Heart left ventricle (tissue), 16 donors: Measurements from ENCODE around the gene SOBP. TPM values are rescaled to one million over a fixed set of nuclear protein-coding genes. Genes with fewer than 3 reads are reported as not detected.

Source experiments
- ATAC-seq, 4 donors: fragments of 200-7000 bp; cut with Tn5 transposase; one replicate each; pipeline ENCODE4 v1.9.1; 2020 to 2022; ENCODE audit warnings: moderate library complexity in 4 of 4, mild to moderate bottlenecking in 3 of 4, moderate number of reproducible peaks in 1 of 4
- DNase-seq, 5 donors: peaks; one replicate each; pipeline ENCODE4 v3.0.0-alpha.2; 2020
- H3K27ac ChIP-seq, 12 donors: fragments of 200-600 bp; sonication (generic) in 4 of 12; one replicate each; pipeline versions ENCODE4 v1.5.0 to v1.8.0; 2016 to 2022; ENCODE audit warnings: mild to moderate bottlenecking in 2 of 12
- H3K27me3 ChIP-seq, 9 donors: fragments of 200-600 bp; sonication (generic) in 2 of 9; one replicate each; pipeline versions ENCODE4 v1.5.1 to v1.8.0; 2016 to 2022; ENCODE audit warnings: mild to moderate bottlenecking in 3 of 9
- H3K36me3 ChIP-seq, 9 donors: fragments of 200-600 bp; sonication (generic) in 2 of 9; one replicate each; pipeline versions ENCODE4 v1.5.0 to v1.8.0; 2018 to 2022; ENCODE audit warnings: mild to moderate bottlenecking in 2 of 9
- H3K4me1 ChIP-seq, 12 donors: fragments of 200-600 bp; sonication (generic) in 4 of 12; one replicate each; pipeline versions ENCODE4 v1.5.0 to v1.8.0; 2016 to 2022; ENCODE audit warnings: mild to moderate bottlenecking in 3 of 12
- H3K4me3 ChIP-seq, 12 donors: fragments of 200-600 bp; sonication (generic) in 4 of 12; one replicate each; pipeline versions ENCODE4 v1.5.0 to v1.8.0; 2017 to 2022; ENCODE audit warnings: mild to moderate bottlenecking in 9 of 12, moderate library complexity in 4 of 12
- H3K9me3 ChIP-seq, 12 donors: fragments of 200-600 bp; sonication (generic) in 4 of 12; one replicate each; pipeline versions ENCODE4 v1.5.0 to v1.8.0; 2016 to 2022; ENCODE audit warnings: mild to moderate bottlenecking in 1 of 12
- POLR2A ChIP-seq, 2 donors: fragments of 450-650 bp; IDR thresholded peaks; one replicate each; pipeline ENCODE4 v1.6.1; 2017; ENCODE audit warnings: antibody characterized with exemption in 2 of 2, mild to moderate bottlenecking in 2 of 2, moderate library complexity in 2 of 2
- WGBS, 4 donors: extraction: QIAGEN DNeasy Blood & Tissue Kit in 2 of 4; methylation state at CpG; one replicate each; pipeline versions ENCODE4 v1.1.5 to v1.1.7; 2013 to 2018; 5-methylcytosine and 5-hydroxymethylcytosine counted together
- intact Hi-C, 10 donors: fragments of 100-400 bp; cut with DNase I; formaldehyde crosslinking; loops; one replicate each; pipeline versions ENCODE4 v1.11.1 to v1.14.2; 2022
- polyA plus RNA-seq, 2 donors: library from polyadenylated mRNA; stranded (reverse); fragments of 200-250 nt; gene quantifications; one replicate each; pipeline ENCODE4 v1.2.3, GENCODE V29; 2013
- total RNA-seq, 9 donors: library from RNA; depleted of rRNA in 2 of 9; stranded (reverse); fragments of >200 nt in 2 of 9; fragmentation: NEBNext Ultra II Directional in 3 of 9; extraction: Animal tissue kit (Norgen Biotek cat#: 25700) in 3 of 9; gene quantifications; one replicate each; pipeline versions ENCODE4 v1.1.0 to v1.2.4, GENCODE V29; 2016 to 2023
- TF ChIP-seq, protein P1 (sequence below), 12 donors: fragments of 200-600 bp; sonication (generic) in 4 of 12; IDR thresholded peaks; one replicate each; pipeline versions ENCODE4 v1.5.0 to v1.8.0; 2018 to 2022; ENCODE audit warnings: antibody characterized with exemption in 12 of 12, mild to moderate bottlenecking in 5 of 12
- donor health status: ischemic (EF 13 %, LVEDD 7.1; RV severe dilation, severe dysfunction).
- donor health status: healthy with polysubstance abuse.
- donor health status: DM: no; HTN: yes; CAD: no.
- donor health status: DM: no; HTN: no; CAD: no.
- donor health status: ischemic (EF 25% LVEDD 6.9; RV normal size, moderate dysfunction).
- donor health status: ischemic (EF 25% LVEDD 5.7; RV mildly dilated, moderate dysfunction).
- donor health status: healthy.
- donor health status: DM: yes; HTN: yes; CAD: no.
- donor health status: ischemic (EF 35%, LVEDD 5.7; RV mildly dilated, moderate dysfunction).
- donor health status: nonischemic (EF 11% LVEDD 7.7; RV severe dilation, severe dysfunction).
- donor health status: DM: yes; HTN: yes; CAD: no.
- donor health status: PGD.
- donor health status: ischemic (EF 29% LVEDD 5.4; RV normal size, mild dysfunction).
- donor health status: nonischemic (EF 23%, LVEDD 6.1; RV moderate dilation, normal function).

SOBP gene
- total and polyA plus RNA-seq, 11 donors: 10.6 to 24.9 (median 16.4) TPM

DNA sequence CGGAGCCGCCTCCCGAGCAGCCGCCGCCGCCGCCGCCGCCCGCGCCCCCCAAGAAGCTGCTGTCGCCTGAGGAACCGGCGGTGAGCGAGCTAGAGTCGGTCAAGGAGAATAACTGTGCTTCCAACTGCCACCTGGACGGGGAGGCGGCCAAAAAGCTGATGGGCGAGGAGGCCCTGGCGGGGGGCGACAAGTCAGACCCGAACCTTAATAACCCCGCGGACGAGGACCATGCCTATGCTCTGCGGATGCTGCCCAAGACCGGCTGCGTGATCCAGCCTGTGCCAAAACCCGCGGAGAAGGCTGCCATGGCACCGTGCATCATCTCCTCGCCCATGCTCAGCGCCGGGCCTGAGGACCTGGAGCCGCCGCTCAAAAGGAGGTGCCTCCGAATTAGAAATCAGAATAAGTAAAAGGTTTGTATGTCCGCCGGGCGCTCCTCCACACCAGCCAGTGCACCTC lies 145.2 kb downstream of the SOBP start:
- ATAC-seq: no peak
- Histone ChIP-seq H3K4me1 (peaks cover 0 to 16% (median 0%) of the 10 kb centered on the region in 12 donors), H3K4me3 (peak overlapping the region in 1 of 12 donors; percentile 41), H3K36me3 (peaks cover 0 to 17% (median 3%) of the 10 kb centered on the region in 9 donors), H3K27ac (no peak overlapping the region), H3K27me3 (peaks cover 0 to 44% (median 0%) of the 10 kb centered on the region in 9 donors), H3K9me3 (no peaks in the 10 kb centered on the region)
- DNase-seq: peak in 2 of 5 donors; percentile 28 to 59
- no peak for TF ChIP-seq POLR2A (IDR thresholded peaks at IDR 0.05)
- WGBS, 4 donors: 64 to 72% (median 67%) methylated on average over 36 to 40 of the region's 40 CpGs
- intact Hi-C loops: no loop called here

DNA sequence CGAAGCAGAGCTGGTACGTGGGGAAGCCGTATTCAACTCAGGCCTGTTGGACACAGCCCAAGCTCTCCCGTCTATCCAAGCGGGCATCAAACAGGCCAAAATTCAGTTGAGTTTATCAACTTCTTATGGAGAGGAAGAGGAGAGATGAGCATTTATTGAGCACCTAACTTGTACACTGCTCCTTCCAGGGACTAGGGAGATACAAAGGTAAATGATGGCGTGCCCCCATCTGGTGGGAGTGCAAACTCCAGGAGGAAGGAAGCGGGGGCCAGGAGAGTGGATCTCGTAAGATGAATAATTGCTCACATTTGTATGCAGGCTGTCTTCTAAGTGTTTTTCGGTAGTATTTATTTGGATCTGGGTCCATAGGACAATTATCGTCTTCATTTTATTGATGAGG lies 146.6 kb downstream of the SOBP start:
- Histone ChIP-seq H3K4me3 (no peak overlapping the region), H3K36me3 (peaks cover 0 to 17% (median 3%) of the 10 kb centered on the region in 9 donors), H3K27me3 (peaks cover 0 to 36% (median 0%) of the 10 kb centered on the region in 9 donors), H3K27ac (no peak overlapping the region), H3K9me3 (no peaks in the 10 kb centered on the region), H3K4me1 (peaks cover 0 to 22% (median 7%) of the 10 kb centered on the region in 12 donors)
- WGBS, 4 donors: 92 to 97% (median 97%) methylated on average over 10 of the region's 10 CpGs
- intact Hi-C loops: no loop called here
- TF ChIP-seq, protein P1, sequence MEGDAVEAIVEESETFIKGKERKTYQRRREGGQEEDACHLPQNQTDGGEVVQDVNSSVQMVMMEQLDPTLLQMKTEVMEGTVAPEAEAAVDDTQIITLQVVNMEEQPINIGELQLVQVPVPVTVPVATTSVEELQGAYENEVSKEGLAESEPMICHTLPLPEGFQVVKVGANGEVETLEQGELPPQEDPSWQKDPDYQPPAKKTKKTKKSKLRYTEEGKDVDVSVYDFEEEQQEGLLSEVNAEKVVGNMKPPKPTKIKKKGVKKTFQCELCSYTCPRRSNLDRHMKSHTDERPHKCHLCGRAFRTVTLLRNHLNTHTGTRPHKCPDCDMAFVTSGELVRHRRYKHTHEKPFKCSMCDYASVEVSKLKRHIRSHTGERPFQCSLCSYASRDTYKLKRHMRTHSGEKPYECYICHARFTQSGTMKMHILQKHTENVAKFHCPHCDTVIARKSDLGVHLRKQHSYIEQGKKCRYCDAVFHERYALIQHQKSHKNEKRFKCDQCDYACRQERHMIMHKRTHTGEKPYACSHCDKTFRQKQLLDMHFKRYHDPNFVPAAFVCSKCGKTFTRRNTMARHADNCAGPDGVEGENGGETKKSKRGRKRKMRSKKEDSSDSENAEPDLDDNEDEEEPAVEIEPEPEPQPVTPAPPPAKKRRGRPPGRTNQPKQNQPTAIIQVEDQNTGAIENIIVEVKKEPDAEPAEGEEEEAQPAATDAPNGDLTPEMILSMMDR (IDR thresholded peaks at IDR 0.05): no peak
- TF ChIP-seq POLR2A (IDR thresholded peaks at IDR 0.05): no peak
- DNase-seq (no peak), ATAC-seq (no peak)

DNA sequence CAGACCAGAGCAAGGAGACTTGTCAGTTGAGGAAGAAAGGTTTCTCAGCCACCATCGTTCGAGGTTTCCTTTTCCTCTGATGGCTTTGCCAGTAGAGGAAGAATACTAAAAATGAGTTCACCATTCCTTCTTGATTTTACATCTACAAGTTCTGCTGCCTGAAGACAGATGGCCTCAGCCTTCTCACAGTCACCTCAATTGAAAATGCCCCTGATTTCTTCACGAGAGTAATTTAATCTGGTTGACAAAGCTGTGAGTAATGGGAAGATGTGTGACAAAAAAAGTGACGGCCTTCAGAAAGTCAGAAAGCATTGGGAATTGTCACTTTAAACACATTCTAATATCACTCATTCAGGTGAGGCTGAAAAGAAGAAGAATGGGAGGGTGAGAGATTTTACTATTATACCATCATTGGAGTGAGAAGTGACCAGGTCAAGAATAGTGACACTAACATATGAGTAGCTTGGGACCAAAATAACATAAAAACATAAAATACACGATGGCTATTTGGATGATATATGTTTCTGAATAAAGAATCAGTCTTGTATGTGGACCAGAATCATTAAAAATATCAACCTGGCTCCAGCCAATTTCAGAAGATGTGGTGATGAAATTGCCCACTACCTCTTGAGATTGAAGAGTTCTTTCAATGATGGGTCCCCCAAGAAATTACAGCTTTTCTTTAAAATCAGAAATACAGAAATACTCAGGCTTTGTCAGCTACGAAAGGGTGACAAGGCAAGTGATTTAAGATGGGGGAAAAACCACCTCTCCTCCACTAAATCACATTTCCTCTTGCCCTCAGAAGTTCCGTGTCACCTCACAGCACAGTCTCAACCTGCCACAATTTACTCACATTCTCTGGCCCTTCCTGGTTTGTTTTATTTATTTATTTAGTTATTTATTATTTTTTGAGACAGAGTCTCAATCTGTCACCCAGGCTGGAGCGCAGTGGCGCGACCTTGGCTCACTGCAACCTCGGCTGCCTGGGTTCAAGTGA lies 147.7 kb downstream of the SOBP start:
- Histone ChIP-seq H3K9me3 (no peaks in the 10 kb centered on the region), H3K27ac (no peak overlapping the region), H3K4me3 (no peak overlapping the region), H3K36me3 (peaks cover 0 to 17% (median 3%) of the 10 kb centered on the region in 9 donors), H3K4me1 (peaks cover 0 to 33% (median 17%) of the 10 kb centered on the region in 12 donors), H3K27me3 (peaks cover 0 to 28% (median 0%) of the 10 kb centered on the region in 9 donors)
- DNase-seq (no peak), ATAC-seq (no peak)
- no peak for TF ChIP-seq POLR2A (IDR thresholded peaks at IDR 0.05)
- TF ChIP-seq, protein P1 (IDR thresholded peaks at IDR 0.05): no peak
- intact Hi-C loops: no loop called here
- WGBS, 4 donors: 83 to 86% (median 84%) methylated on average over 11 of the region's 11 CpGs

DNA sequence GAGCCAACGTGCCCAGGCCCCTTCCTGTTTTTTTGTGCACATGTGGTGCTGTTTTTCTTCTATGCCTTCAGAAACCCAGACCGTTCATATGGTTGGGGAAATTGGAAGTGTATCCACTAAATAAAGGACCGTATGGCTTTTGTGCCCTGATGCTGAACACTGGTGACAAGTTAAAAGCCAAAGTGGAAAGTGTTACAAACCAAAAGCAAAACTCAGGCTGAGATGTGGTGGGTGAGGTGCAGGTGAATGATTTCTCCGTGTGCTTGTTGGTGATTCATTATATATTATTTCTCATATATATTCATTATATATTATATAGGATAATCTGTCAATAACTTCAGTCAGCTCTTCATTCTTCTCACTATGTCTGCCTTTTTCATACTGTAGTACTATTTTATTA lies 148.6 kb downstream of the SOBP start:
- Histone ChIP-seq H3K4me1 (peaks cover 0 to 35% (median 20%) of the 10 kb centered on the region in 12 donors), H3K4me3 (no peak overlapping the region), H3K27ac (no peak overlapping the region), H3K36me3 (peaks cover 0 to 17% (median 3%) of the 10 kb centered on the region in 9 donors), H3K27me3 (peaks cover 0 to 21% (median 0%) of the 10 kb centered on the region in 9 donors), H3K9me3 (no peaks in the 10 kb centered on the region)
- no peak for TF ChIP-seq POLR2A (IDR thresholded peaks at IDR 0.05)
- TF ChIP-seq, protein P1 (IDR thresholded peaks at IDR 0.05): no peak
- DNase-seq: no peak
- ATAC-seq: no peak
- 88 to 95% (median 91%) methylated on average over 4 of the region's 4 CpGs for WGBS, 4 donors
- intact Hi-C loops: no loop called here
